SHP77 treated with DMSO at 0.1 percent for 48 hours (cell line): ENCODE measurements around the gene TEX2.
"Not testable (repeated sequence)": the region's sequence is repeated elsewhere in the genome, so short reads cannot be mapped to it uniquely, and the experiment has no call there.

Experiments used
- DNase-seq: peaks from one replicate; lab custom pipeline; 2025; lab: John Stamatoyannopoulos, UW

The TEX2 gene

GRCh38 chr17:64264891-64265290, 1.8 kb upstream of the TEX2 start:
- no peak for DNase-seq

GRCh38 chr17:64262198-64262999, 661 bp downstream of the TEX2 start:
- no peak for DNase-seq

- DNase-seq: no peak
Measured at GRCh38 chr17:64261417-64262145, 1.5 kb downstream of the TEX2 start.

- no peak for DNase-seq
Measured at GRCh38 chr17:64260886-64261285, 2.2 kb downstream of the TEX2 start.

DNA sequence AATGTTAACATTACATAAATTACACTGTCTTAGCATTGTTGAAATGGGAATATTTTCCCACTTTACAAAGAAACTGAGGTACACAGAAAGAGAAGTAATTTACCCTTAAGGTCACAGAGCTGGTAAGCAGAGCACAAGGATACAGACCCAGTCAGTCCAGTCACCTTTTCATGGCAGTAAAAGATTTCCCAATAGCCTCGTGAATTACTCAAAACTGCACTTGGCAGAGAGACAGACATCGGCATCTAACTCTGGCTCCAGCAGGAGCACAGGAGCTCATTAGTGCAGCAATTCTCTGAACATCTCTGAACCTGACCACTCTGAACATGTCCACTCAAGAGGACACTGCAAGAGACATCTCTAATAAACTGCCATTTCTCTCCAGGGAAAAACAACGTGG, 3.1 kb downstream of the TEX2 start:
- no peak for DNase-seq

DNA sequence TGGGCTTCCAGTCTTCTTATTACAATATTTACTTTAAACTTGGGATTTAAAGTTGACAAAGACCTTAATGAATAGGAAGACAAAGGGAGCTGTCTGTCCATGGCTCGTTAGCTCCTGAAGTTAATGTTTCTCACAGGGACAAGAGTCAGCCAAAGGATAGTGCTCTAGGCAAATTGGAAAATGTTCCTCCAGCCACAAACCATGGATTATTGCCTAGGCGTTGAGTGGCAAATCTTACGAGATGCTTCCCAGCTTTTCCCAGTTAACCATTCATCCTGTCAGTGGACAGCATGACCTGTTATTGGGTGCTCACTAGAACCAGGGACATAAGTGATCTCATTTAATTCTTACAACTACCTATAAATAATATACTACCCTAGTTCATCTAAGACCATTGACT, 3.6 kb downstream of the TEX2 start:
- DNase-seq: no peak

GRCh38 chr17:64256913-64257807, 5.9 kb downstream of the TEX2 start:
- DNase-seq: no peak

DNA sequence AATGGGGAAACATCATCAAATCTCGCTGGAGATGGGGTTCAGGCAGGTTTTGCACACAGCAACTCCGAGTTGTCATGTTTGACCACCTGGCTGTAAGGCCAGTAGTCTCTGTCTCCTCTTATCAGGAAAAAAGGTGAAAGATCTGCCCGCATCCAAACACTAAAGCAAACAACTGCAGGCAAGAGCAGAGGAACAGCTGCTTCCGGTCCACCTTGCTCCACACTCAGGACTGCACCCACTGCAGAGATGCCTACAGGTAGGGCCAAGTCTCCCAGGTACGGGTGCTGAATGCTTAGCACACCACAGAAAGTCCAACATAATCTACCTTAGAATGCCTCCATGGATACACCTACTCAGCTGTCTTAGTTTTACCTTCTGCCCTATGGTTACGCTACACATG, 7.3 kb downstream of the TEX2 start:
- no peak for DNase-seq

- no peak for DNase-seq
Measured at GRCh38 chr17:64254755-64255154, 8.3 kb downstream of the TEX2 start.

GRCh38 chr17:64253470-64253869, 9.6 kb downstream of the TEX2 start:
- no peak for DNase-seq

GRCh38 chr17:64252831-64253230, 10.2 kb downstream of the TEX2 start:
- DNase-seq: no peak

DNA sequence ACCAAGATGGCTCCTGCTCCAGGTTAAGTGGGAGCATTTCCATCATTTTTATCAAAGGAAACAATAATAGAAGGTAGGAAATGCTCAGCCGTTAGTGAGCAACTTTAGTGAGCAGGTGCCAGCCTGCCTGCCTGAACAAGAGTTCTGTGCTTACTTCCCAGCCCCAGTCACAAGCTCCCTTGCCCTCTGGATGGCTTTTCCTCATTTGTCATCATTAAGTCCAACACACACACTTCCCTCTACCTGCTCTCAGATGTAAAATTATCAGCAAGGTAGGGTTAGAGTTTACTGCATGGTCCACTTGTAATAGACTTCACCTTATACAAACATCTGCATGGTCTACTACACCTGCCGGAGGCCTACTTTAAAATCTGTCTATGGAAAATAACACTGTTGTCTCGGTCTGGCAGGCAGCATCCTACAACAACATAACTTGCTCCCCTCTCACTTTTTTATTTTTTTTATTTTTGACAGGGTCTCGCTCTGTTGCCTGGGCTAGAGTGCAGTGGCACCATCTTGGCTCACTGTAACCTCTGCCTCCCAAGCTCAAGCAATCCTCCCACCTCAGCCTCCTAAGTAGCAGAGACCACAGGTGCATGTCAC, 12.7 kb downstream of the TEX2 start:
- DNase-seq: no peak

DNA sequence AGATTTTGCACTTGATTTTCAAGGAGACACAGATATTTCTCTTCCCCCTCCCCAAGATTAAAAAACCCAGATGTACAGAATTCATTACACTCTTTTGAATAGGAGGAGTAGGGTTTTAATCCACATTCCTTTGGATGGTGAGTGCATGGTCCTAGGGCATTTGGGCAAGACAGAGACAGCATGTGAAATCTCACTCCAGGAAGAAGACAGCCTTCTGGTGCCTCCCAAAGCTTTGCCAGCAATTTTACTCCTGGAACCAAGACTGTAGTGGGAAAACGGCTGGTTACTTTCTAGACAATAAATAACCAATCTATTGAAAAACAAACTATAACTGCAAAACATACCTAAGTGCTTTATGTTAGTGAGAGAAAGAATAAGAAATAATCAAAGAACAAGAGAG, 15.2 kb downstream of the TEX2 start:
- no peak for DNase-seq

- DNase-seq: no peak
Measured at GRCh38 chr17:64245218-64246145, 17.6 kb downstream of the TEX2 start.

DNA sequence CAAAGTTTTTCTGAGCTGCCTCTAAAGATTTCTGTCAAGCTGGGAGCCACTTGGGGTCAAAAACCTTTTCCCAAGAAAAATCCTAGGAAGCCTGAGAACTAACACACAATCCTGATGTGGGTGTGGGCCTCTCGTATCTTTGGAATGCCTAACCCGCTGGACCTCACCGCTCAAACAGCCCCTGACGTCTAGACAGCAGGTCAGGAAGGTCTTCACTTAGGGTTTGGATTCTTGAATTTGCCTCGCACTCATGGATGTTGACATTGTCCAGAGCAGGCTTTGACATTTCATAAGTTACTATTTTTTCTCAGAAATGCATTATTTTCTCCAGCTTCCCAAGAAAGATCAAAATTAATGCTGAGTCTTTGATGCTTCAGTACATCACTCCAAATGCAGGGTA, 18.9 kb downstream of the TEX2 start:
- no peak for DNase-seq

GRCh38 chr17:64243340-64243739, 19.7 kb downstream of the TEX2 start:
- no peak for DNase-seq

GRCh38 chr17:64242633-64243032, 20.4 kb downstream of the TEX2 start:
- DNase-seq: no peak

- no peak for DNase-seq
Measured at GRCh38 chr17:64240741-64241347, 22.2 kb downstream of the TEX2 start.

DNA sequence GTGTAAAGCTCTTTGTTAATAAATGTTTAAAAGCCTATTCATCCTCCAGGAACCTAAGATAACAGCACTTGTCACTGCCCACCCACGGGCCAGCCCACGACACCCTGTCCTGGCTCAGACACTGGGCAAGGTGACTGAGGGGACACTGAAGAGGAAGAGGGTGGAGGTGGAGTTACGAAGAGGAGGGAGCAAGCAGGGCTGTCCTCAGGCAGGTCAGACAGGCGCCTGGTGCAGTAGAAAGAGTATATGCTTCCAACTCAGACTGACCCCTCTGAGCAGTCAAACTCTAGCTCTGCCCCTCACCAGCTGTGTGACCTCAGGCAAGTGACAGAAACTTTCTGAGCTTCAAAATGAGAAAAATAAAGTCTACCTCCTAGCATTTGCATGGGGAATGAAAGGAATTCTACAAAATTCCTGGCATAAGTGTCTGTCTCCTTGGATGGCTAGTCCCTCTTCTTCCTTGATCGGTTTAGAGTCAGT, 22.8 kb downstream of the TEX2 start:
- DNase-seq: no peak

DNA sequence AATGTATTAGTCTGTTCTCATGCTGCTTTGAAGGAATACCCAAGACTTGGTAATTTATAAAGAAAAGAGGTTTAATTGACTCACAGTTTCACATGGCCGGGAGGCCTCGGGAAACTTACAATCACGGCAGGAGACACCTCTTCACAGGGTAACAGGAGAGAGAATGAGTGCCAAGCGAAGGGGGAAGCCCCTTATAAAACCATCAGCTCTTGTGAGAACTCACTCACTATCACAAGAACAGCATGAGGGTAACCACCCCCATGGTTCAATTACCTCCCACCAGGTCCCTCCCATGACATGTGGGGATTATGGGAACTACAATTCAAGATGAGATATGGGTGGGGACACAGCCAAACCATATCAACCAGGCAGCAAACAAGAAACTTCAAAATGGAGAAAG, 24.6 kb downstream of the TEX2 start:
- DNase-seq: not testable (repeated sequence)
